ENCODE results near the gene CDH24. TPM values are rescaled to one million over a fixed set of nuclear protein-coding genes. Genes with fewer than 3 reads are reported as not detected.

The CDH24 gene
- total and polyA plus RNA-seq, 2 of the 13 experiments (the other 11 are each of a cell fraction or from before 2014, with no cell fraction given): 0.69 to 0.99 TPM

DNA sequence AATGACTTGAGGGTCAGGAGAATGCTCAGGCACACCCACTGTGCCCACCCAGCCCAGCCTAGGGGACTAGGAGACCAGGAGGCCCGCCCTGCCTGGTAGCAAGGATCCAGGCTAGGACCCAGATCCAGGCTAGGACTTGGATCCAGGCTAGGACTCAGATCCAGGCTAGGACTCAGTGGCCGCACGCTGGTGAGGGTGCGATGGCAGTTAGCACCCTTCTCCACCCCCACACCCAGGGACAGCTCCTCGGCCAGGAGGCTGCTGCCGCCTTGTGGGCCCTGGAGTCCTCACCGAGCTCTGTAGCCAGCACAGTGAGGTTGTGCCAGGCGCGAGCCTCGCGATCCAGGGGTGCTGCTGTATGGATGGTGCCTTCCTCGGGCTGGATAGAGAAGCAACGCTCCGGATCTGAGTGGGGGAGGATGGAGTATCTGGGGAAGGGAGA is 5.1 kb downstream of the CDH24 start (continued):
- TF ChIP-seq SOX6 (IDR thresholded peaks at IDR 0.05) (no peak), SOX6 (CRISPR knock-in tag; IDR thresholded peaks at IDR 0.05) (no peak), ZNF251 (CRISPR knock-in tag; IDR thresholded peaks at IDR 0.05) (peak; percentile 72; the same call in 1 of the 2 replicates), ZBTB7A (CRISPR knock-in tag; IDR thresholded peaks at IDR 0.05) (no peak), MBD4 (IDR thresholded peaks at IDR 0.05; ENCODE audit: borderline replicate concordance, low read length) (no peak), CENPT (CRISPR knock-in tag; IDR thresholded peaks at IDR 0.05; ENCODE audit: low read depth) (no peak), ZFP82 (CRISPR knock-in tag; IDR thresholded peaks at IDR 0.05; ENCODE audit: borderline replicate concordance) (no peak), MAZ (IDR thresholded peaks at IDR 0.05; ENCODE audit: borderline replicate concordance, low read depth, low read length) (no peak), MAZ (CRISPR knock-in tag; IDR thresholded peaks at IDR 0.05; ENCODE audit: low read depth) (peak; percentile 53; the same call in 1 of the 2 replicates), AGO2 (optimal IDR thresholded peaks at IDR 0.05; ENCODE audit: low read depth, low read length) (no peak), MAFF (IDR thresholded peaks at IDR 0.05; ENCODE audit: low read depth, low read length) (no peak), RBM39 (IDR thresholded peaks at IDR 0.05; ENCODE audit: low read depth, low read length, poor library complexity, severe bottlenecking) (no peak), ZSCAN30 (CRISPR knock-in tag; IDR thresholded peaks at IDR 0.05) (no peak), GABPA (IDR thresholded peaks at IDR 0.05; ENCODE audit: low read depth, low read length) (no peak), GABPA (CRISPR knock-in tag; IDR thresholded peaks at IDR 0.05; ENCODE audit: low read depth) (no peak), RNF2 (conservative IDR thresholded peaks at IDR 0.05; ENCODE audit: low read depth) (no peak), SP140L (CRISPR knock-in tag; IDR thresholded peaks at IDR 0.05; ENCODE audit: borderline replicate concordance) (no peak), ZNF570 (CRISPR knock-in tag; IDR thresholded peaks at IDR 0.05; ENCODE audit: borderline replicate concordance) (no peak), ZNF441 (CRISPR knock-in tag; IDR thresholded peaks at IDR 0.05; ENCODE audit: borderline replicate concordance) (no peak), RELA (CRISPR knock-in tag; IDR thresholded peaks at IDR 0.05) (no peak), KLF11 (CRISPR knock-in tag; IDR thresholded peaks at IDR 0.05) (no peak), EHMT2 (IDR thresholded peaks at IDR 0.05; ENCODE audit: borderline replicate concordance, low read depth, low read length) (no peak), ZNF33B (CRISPR knock-in tag; IDR thresholded peaks at IDR 0.05) (no peak), HNRNPLL (IDR thresholded peaks at IDR 0.05; ENCODE audit: low read depth, low read length, poor library complexity, severe bottlenecking) (peak; percentile 45), ZNF678 (CRISPR knock-in tag; IDR thresholded peaks at IDR 0.05) (no peak), ZNF841 (CRISPR knock-in tag; IDR thresholded peaks at IDR 0.05; ENCODE audit: borderline replicate concordance) (no peak)
- TF ChIP-seq, protein P1, sequence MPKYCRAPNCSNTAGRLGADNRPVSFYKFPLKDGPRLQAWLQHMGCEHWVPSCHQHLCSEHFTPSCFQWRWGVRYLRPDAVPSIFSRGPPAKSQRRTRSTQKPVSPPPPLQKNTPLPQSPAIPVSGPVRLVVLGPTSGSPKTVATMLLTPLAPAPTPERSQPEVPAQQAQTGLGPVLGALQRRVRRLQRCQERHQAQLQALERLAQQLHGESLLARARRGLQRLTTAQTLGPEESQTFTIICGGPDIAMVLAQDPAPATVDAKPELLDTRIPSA (CRISPR knock-in tag; IDR thresholded peaks at IDR 0.05; ENCODE audit: borderline replicate concordance): no peak
- TF ChIP-seq, protein P2, sequence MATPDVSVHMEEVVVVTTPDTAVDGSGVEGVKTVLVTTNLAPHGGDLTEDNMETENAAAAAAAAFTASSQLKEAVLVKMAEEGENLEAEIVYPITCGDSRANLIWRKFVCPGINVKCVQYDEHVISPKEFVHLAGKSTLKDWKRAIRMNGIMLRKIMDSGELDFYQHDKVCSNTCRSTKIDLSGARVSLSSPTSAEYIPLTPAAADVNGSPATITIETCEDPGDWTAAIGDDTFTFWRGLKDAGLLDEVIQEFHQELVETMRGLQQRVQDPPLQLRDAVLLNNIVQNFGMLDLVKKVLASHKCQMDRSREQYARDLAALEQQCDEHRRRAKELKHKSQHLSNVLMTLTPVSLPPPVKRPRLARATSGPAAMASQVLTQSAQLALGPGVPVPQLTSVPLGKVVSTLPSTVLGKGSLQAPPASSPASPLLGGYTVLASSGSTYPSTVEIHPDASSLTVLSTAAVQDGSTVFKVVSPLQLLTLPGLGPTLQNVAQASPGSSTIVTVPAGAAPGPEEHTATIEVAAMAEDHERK (CRISPR knock-in tag; IDR thresholded peaks at IDR 0.05; ENCODE audit: low read depth): no peak
- TF ChIP-seq, protein P3, sequence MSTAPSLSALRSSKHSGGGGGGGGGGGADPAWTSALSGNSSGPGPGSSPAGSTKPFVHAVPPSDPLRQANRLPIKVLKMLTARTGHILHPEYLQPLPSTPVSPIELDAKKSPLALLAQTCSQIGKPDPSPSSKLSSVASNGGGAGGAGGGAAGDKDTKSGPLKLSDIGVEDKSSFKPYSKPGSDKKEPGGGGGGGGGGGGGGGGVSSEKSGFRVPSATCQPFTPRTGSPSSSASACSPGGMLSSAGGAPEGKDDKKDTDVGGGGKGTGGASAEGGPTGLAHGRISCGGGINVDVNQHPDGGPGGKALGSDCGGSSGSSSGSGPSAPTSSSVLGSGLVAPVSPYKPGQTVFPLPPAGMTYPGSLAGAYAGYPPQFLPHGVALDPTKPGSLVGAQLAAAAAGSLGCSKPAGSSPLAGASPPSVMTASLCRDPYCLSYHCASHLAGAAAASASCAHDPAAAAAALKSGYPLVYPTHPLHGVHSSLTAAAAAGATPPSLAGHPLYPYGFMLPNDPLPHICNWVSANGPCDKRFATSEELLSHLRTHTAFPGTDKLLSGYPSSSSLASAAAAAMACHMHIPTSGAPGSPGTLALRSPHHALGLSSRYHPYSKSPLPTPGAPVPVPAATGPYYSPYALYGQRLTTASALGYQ (CRISPR knock-in tag; IDR thresholded peaks at IDR 0.05): no peak
- TF ChIP-seq, protein P4, sequence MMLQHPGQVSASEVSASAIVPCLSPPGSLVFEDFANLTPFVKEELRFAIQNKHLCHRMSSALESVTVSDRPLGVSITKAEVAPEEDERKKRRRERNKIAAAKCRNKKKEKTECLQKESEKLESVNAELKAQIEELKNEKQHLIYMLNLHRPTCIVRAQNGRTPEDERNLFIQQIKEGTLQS (CRISPR knock-in tag; IDR thresholded peaks at IDR 0.05): no peak; the same call in 1 of the 2 replicates
